Upper lobe of right lung (tissue), 1 donor: ENCODE results near the gene GRK5. TPM values are rescaled to one million over a fixed set of nuclear protein-coding genes. Genes with fewer than 3 reads are reported as not detected.

ENCODE experiments used
- ATAC-seq: fragments of 200-7000 bp; cut with Tn5 transposase; one replicate; pipeline ENCODE4 v1.9.1; 2020; ENCODE audit warnings: mild to moderate bottlenecking, moderate library complexity
- DNase-seq: peaks from one replicate; pipeline ENCODE4 v3.0.0-alpha.2; 2020
- H3K27ac ChIP-seq: fragments of 200-600 bp; one replicate; pipeline ENCODE4 v1.8.0; 2022
- H3K27me3 ChIP-seq: fragments of 200-600 bp; one replicate; pipeline ENCODE4 v1.8.0; 2022; ENCODE audit warnings: mild to moderate bottlenecking
- H3K36me3 ChIP-seq: fragments of 200-600 bp; one replicate; pipeline ENCODE4 v1.8.0; 2022
- H3K4me1 ChIP-seq: fragments of 200-600 bp; one replicate; pipeline ENCODE4 v1.8.0; 2022
- H3K4me3 ChIP-seq: fragments of 200-600 bp; one replicate; pipeline ENCODE4 v1.8.0; 2022; ENCODE audit warnings: mild to moderate bottlenecking
- H3K9me3 ChIP-seq: fragments of 200-600 bp; one replicate; pipeline ENCODE4 v1.8.0; 2022
- intact Hi-C: fragments of 100-400 bp; cut with DNase I; formaldehyde crosslinking; loops from one replicate; pipeline ENCODE4 v1.11.0; 2022
- total RNA-seq: library from RNA; stranded (reverse); fragmentation: NEBNext Ultra II Directional; extraction: Animal tissue kit (Norgen Biotek cat#: 25700); gene quantifications from one replicate; pipeline ENCODE4 v1.2.1, GENCODE V29; 2021
- TF ChIP-seq, protein P1 (sequence below): fragments of 200-600 bp; IDR thresholded peaks from one replicate; pipeline ENCODE4 v1.8.0; 2022; ENCODE audit warnings: antibody characterized with exemption
- donor health status: DM: no; HTN: yes; CAD: no; lungs with severe emphysema.

GRK5 gene
- total RNA-seq, 1 donor from 2014 or later, result 83.5 TPM

- intact Hi-C loops, result no loop called here
- Histone ChIP-seq H3K4me3 (no peak overlapping the region), H3K27ac (no peak overlapping the region), H3K4me1 (no peaks in the 10 kb centered on the region), H3K36me3 (no peaks in the 10 kb centered on the region), H3K27me3 (no peaks in the 10 kb centered on the region), H3K9me3 (no peaks in the 10 kb centered on the region)
- ATAC-seq (no peak), DNase-seq (no peak)
- TF ChIP-seq, protein P1, sequence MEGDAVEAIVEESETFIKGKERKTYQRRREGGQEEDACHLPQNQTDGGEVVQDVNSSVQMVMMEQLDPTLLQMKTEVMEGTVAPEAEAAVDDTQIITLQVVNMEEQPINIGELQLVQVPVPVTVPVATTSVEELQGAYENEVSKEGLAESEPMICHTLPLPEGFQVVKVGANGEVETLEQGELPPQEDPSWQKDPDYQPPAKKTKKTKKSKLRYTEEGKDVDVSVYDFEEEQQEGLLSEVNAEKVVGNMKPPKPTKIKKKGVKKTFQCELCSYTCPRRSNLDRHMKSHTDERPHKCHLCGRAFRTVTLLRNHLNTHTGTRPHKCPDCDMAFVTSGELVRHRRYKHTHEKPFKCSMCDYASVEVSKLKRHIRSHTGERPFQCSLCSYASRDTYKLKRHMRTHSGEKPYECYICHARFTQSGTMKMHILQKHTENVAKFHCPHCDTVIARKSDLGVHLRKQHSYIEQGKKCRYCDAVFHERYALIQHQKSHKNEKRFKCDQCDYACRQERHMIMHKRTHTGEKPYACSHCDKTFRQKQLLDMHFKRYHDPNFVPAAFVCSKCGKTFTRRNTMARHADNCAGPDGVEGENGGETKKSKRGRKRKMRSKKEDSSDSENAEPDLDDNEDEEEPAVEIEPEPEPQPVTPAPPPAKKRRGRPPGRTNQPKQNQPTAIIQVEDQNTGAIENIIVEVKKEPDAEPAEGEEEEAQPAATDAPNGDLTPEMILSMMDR, result no peak
These were observed 258.7 kb downstream of the GRK5 start for GRCh38 chr10:119466076-119466475.

- ATAC-seq (peak; percentile 13), DNase-seq (no peak)
- Histone ChIP-seq H3K27ac (no peak overlapping the region), H3K4me1 (no peaks in the 10 kb centered on the region), H3K4me3 (no peak overlapping the region), H3K9me3 (no peaks in the 10 kb centered on the region), H3K36me3 (no peaks in the 10 kb centered on the region), H3K27me3 (no peaks in the 10 kb centered on the region)
- TF ChIP-seq, protein P1, result no peak
- intact Hi-C loops, result no loop called here
These were observed 259.3 kb downstream of the GRK5 start for GRCh38 chr10:119466655-119467054.

DNA sequence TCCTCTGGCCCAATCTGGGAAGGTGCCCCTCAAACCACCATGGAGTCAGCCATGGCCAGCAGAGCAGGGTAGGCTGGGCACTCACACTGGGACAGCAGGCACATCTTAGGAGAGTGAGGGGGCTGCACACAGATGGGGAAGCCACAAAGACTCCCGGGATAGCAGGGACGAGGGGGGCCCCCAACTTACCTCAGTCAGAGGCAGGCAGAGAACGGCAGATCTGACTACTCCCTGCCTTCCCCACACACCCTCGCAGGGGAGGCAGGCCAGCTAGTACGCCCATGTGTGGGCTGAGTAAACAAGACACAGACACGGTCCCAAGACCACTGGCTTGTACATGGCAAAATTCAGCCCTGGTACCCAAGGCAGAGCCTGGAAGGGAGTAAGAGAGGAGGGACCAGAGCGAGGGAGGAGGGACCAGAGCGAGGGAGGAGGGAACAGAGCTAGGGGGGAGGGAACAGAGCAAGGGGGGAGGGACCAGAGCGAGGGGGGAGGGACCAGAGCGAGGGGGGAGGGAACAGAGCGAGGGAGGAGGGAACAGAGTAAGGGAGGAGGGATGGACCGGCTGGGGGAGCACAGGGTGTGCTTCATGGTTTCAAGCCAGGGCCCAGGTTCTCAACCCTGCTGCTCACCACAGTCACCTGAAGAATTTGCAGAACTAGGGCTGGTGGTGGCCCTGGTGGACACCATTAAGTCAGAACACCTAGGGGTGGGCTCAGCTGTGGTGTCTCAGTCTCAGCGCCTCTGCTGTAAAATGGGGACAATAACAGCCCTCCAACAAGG lies 261.4 kb downstream of the GRK5 start:
- TF ChIP-seq, protein P1, result no peak
- no peak for DNase-seq
- no peak overlapping the region for H3K27ac ChIP-seq
- H3K4me1 ChIP-seq, result no peaks in the 10 kb centered on the region
- no peaks in the 10 kb centered on the region for H3K36me3 ChIP-seq
- no peak overlapping the region for H3K4me3 ChIP-seq
- ATAC-seq, result no peak
- H3K27me3 ChIP-seq, result no peaks in the 10 kb centered on the region
- no peaks in the 10 kb centered on the region for H3K9me3 ChIP-seq
- intact Hi-C loops, result no loop called here

DNA sequence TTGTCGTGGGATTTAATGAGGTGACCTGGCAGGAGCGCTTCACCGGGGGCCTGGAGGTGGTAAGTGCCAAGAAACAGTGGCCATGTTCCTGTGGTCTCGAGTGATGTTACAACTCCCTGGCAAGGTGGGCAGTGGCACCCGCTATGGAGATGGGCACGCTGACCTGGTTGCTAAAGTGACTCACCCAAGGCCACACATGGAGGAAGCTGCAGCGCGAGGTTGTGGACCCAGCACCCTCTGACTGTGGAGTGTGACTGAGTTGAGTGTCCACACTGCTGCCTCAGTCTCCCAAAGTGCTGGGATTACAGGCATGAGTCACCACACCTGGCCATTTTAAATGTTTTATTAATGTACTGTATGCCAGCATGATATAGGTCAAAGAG lies 261.9 kb downstream of the GRK5 start:
- TF ChIP-seq, protein P1, result no peak
- Histone ChIP-seq H3K27ac (no peak overlapping the region), H3K4me3 (no peak overlapping the region), H3K4me1 (no peaks in the 10 kb centered on the region), H3K36me3 (no peaks in the 10 kb centered on the region), H3K27me3 (no peaks in the 10 kb centered on the region), H3K9me3 (no peaks in the 10 kb centered on the region)
- DNase-seq (no peak), ATAC-seq (no peak)
- intact Hi-C loops, result no loop called here

- intact Hi-C loops, result no loop called here
- ATAC-seq (no peak), DNase-seq (no peak)
- no peaks in the 10 kb centered on the region for H3K27me3 ChIP-seq
- no peaks in the 10 kb centered on the region for H3K36me3 ChIP-seq
- H3K9me3 ChIP-seq, result no peaks in the 10 kb centered on the region
- no peaks in the 10 kb centered on the region for H3K4me1 ChIP-seq
- no peak overlapping the region for H3K4me3 ChIP-seq
- TF ChIP-seq, protein P1, result no peak
- H3K27ac ChIP-seq, result no peak overlapping the region
These were observed 262.5 kb downstream of the GRK5 start for GRCh38 chr10:119469846-119470245.
